HG03558 (cell line): ENCODE measurements around the gene FGGY.
A peak's percentile ranks its signal among the peaks of the same experiment; 100 is the strongest.
"Not testable (repeated sequence)": the region's sequence is repeated elsewhere in the genome, so short reads cannot be mapped to it uniquely, and the experiment has no call there.

ENCODE experiments used
- ATAC-seq: cut with Tn5 transposase; IDR thresholded peaks from one replicate; pipeline ENCODE4 v1.9.1; 2021; ENCODE audit warnings: moderate number of reproducible peaks; ENCODE audit not compliant: unreplicated experiment; ENCODE audit errors: extremely low read depth

The FGGY gene

DNA sequence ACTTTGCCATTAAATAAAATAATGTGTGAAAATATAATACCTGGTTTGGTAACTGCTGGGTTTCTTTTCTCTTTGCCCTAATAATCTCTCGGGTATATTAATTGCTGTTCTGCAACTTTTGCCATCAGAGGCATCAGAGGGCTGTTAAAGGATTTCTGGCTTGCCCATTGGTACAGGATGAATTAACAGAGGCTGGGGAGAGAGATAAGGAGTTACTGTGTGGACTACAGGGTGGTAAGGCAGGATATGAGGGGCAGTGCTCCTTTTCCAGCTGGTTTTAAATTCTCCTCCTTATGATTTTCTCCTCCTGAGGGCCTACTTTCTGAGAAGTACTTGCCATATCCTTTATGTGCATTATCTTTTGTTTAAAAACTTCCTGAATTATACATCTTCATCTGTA lies 48.3 kb downstream of the FGGY start:
- ATAC-seq: no peak

GRCh38 chr1:59346429-59346828 lies 49.5 kb downstream of the FGGY start:
- no peak for ATAC-seq

DNA sequence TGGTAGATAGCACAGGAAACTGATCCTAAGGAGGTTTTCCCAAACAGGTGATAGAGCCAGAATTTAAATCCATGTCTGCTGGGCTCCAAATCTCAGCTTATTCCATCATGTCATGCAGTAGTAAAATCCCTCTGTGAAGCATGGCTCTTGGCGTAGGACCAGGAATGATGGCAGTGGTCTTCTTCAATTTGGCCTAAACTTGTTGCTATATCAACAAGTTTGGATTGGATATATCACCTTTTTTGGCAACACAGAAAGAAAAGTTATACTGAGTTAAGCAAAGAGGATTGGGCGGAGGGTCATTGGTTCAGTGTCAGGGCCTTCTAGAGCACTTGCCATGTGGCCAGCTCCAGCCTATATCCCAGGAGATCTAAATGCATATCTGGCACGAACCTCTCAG lies 52.2 kb downstream of the FGGY start:
- no peak for ATAC-seq

DNA sequence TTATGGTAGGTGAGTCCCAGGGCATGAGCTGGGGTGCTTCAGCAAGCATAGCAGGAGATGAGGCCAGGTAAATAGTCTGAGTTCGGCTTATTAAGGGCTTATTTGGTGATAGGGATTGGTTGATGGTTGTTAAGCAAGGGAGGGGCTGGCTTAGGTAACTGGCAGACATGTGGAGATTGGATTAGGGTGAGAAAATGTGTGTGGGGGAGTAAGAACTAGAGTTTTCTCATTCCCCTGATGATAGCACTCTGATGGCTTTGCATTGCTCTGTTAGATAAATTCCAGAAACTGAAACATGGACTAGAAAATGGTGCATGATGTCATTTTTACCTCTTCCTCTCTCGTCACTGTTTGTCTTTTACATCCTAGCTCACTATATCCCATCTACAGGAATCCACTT lies 53.6 kb downstream of the FGGY start:
- no peak for ATAC-seq

DNA sequence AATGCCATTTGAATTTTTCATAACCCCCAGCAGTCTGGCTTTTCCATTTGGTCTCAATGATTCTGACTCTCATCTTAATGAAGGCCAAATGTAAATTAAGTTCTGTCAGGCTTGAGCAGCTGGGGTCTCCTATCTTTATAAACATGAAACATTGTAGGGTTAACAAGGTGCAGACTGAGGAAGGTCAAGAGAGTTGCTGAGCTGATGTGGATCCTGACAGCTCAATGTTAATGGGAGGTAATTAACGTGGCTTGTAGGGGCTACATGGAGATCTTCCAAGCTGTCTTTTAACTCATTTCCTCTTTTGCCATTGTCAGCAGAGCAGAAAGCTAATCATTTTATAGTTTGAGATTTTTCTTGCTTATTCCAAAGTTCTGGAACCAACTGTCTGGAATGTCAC lies 55.2 kb downstream of the FGGY start:
- no peak for ATAC-seq

DNA sequence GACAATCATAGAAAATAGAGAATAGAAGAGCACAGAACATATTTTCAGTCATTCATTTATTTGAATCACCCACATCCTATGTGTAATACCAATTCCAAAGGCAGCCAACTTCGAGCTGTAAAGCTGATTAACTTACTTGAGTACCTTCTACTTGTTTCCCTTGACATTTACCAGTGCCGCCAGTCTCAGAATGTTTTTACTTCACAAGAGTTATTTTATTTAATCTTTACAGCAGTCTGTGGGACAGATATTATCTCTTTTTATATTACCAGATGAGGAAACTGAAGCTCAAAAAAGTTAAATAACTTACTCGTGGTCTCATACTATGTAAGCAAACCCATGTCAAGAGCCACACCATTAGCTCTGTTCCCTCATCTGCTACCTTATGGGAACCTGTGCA lies 56.6 kb downstream of the FGGY start:
- no peak for ATAC-seq

DNA sequence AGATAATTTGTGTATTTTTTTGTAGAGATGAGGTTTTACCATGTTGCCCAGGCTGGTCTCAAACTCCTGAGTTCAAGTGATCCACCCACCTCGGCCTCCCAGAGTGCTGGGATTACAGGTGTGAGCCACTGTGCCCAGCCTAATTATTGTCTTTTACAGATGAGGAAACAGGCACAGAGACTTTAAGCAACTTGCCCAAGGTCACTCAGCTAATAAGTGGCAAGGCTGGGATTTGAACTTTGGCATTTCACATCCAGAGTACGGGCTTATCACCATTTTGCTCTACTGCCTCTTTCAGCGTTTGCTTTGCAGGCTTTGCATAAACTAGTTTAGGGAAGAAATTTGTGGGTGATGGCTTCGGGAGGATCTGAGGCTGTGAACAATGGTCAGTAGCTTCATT lies 57.3 kb downstream of the FGGY start:
- not testable (repeated sequence) for ATAC-seq

- ATAC-seq: peak; percentile 28
These were observed 57.9 kb downstream of the FGGY start for GRCh38 chr1:59354709-59355337.

DNA sequence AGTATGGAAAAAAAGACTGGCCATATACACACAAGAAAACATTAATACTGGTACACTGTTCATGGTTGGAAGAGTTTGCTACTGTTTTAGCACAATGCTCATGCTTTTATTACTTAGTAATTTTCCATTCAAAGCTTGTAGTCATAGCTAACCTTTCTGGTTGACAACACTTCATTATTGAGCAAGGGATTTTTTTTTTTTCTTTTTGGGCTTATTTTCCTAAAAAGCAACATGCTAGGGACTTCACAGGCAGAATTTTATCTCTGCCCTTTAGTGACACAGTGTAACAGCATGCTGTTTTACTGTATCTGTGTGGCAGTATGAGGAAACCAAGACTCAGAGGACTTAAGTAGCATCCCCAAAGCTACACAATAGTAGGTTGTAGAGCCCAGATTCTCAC lies 58.5 kb downstream of the FGGY start:
- peak; percentile 69 for ATAC-seq

DNA sequence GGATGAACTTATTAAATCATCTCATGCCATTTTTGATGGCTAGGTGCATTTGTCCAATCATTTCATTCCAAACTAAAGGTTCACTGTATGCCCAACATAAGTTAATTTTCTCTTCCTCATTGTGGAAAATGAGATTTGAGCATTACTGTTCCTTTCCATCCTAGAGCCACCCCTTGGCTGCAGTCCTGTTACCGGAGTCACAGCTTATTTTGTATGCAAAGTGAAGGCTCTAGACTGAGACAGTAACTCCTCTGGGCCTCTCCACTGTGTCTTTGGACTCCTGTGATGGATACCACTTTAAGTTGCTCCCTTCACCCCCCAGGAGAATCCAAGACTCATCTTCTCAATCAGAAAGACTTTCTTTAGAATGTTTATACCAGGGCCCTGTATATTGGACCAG lies 59.7 kb downstream of the FGGY start:
- no peak for ATAC-seq

DNA sequence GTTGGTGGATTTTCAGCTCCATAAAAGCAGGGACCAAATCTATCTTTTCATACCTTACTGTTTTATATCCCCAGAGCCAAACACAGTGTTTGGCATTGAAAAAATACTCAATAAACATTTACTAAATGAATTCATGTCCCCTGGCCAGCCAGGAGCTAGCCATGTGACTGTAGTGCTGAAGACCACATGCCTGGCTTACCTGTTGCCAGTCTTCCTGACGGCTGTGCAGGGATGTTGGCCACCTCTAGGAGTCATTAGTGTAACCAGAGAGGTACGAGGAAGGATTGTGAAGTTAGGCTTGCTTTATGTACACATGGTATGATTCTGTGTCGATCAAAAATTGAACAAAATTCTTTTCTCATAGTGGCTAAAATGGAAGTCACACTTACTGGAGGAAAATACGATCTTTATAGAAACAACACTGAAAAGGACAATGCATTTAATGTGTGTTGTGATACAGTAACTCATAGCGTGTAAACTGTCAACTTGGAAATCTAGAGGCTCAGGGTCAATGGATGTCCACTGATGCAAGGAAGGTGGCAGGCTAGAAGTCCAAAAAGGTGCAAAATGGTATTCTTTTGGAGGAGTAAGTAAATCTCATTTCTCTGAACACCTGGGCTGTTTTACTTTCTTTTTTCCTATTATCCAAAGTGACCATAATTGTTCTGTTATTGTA lies 60.9 kb downstream of the FGGY start:
- ATAC-seq: no peak

- no peak for ATAC-seq
These were observed 62.4 kb downstream of the FGGY start for GRCh38 chr1:59359325-59359724.

- no peak for ATAC-seq
These were observed 63.3 kb downstream of the FGGY start for GRCh38 chr1:59360170-59360569.

- no peak for ATAC-seq
These were observed 63.8 kb downstream of the FGGY start for GRCh38 chr1:59360729-59361128.

- no peak for ATAC-seq
These were observed 64.9 kb downstream of the FGGY start for GRCh38 chr1:59361766-59362165.

DNA sequence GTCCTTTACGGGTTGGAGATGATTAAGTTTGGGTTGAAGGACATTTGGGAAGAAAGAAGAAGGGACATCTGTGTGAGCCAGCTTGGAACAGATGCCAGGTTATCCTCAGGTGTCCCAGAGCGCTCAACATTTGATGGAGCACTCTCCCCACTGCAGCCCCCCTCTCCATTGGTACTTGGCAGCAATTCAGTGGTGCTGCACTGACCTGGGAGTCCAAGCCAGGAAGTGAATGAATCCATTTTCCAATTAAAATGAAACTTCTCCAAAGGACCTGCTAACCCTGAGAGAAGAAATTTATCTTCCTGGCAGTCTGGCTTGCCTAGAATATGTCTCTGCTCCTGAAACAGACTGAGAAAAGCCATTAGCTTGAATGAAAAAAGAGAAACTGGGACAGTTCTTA lies 67.1 kb downstream of the FGGY start:
- ATAC-seq: no peak

GRCh38 chr1:59366346-59366745 lies 69.5 kb downstream of the FGGY start:
- no peak for ATAC-seq

DNA sequence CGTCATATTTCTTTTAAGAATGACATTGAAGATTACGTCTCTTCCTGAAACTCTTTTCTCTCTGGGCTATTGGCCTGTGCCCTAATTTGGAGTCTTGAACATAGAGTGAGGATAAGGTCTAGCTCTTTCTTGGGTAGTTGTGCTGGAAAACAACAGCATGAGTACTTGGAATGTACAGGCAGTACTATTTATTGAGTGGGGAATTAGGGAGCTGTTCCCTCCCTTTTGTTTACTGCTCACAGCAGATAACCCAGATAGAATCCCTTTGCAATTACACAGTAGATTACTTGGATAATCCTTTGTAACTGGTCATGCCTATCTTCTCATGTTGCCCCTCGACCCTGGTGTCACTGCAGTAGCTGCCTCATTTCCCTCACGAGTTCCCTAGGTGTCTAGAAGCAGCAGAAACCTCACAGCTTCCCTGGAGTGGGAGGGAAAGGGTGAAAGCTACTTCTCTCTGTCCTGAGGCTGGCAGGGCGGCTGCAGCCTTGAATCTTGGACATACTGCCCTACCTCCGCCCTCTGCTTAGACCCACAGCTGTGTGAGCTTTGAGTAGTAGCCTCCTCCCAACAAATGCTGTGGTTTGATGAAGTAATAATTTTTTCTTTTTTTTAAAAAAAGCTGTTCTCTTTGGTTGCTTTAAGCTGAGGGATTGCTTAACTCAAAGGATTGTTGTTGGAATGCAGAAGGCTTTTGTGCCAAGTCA lies 70.6 kb downstream of the FGGY start:
- ATAC-seq: no peak

GRCh38 chr1:59368008-59368670 lies 71.2 kb downstream of the FGGY start:
- no peak for ATAC-seq

- ATAC-seq: no peak
These were observed 78.7 kb downstream of the FGGY start for GRCh38 chr1:59375321-59376220.
